GM21717 (cell line): ENCODE data around the gene CFAP61.

Experiments
- ATAC-seq: cut with Tn5 transposase; IDR thresholded peaks from one replicate; pipeline ENCODE4 v1.9.1; 2021; ENCODE audit warnings: mild to moderate bottlenecking, moderate library complexity; ENCODE audit not compliant: unreplicated experiment

CFAP61 gene

DNA sequence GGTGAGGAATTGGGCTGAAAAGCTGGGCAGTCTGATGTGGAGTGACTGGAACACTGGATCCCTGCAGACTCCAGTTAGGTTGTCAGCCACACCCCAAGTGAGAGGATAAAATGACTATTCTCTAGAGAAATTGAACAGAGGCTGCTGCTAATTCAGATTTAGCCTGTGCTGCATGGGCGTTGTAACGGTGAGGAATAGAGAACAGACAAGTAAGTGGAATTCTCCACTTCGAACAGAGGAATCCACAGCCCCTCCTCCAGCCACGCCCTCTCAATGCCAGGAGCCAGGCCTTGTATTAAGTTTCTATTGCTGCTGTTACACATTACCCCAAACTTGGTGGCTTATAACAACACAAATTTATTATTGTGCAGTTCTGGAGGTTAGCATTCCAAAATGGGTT lies 109.3 kb downstream of the CFAP61 start:
- ATAC-seq: no peak

GRCh38 chr20:20167698-20168097 lies 115.4 kb downstream of the CFAP61 start:
- ATAC-seq: no peak

- ATAC-seq: no peak
Observed at GRCh38 chr20:20173254-20173653, 120.9 kb downstream of the CFAP61 start.

DNA sequence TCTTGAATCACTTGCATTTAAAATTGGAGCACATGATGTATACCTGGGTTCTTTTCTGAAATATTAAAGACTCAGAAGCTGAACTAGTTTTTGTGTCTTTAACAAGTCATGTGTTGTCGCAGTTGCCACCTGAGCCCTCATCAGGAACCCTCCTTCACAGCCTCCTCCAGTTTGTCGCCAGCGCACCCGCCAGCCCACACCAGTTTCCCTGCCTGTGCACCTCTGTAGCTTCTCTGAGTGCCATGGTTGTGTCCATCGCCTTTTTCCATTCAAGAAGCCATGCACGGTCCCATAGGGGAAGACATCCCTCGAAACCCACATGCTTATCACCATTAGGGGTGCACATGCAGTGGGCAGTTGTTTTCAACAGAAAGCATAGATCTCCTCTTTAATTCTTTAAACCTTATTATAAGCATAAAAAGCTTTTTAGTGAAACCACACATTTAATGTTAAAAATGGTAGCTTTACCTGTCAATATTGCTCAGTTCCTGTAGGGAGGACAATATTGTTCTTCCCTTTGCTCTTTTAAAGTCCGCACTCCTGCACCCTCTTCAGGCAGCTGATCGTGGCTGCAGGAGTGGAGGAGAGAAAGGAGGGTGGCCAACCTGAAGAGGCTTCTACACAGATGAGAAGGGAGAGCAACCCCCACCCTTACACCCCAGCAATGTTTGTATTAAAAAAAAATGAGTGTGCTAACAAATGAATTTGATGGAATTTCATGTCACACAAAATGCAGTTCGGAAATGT lies 121.9 kb downstream of the CFAP61 start:
- ATAC-seq: no peak

- no peak for ATAC-seq
Observed at GRCh38 chr20:20181322-20181721, 129.0 kb downstream of the CFAP61 start.

GRCh38 chr20:20184149-20184548 lies 131.8 kb downstream of the CFAP61 start:
- no peak for ATAC-seq

DNA sequence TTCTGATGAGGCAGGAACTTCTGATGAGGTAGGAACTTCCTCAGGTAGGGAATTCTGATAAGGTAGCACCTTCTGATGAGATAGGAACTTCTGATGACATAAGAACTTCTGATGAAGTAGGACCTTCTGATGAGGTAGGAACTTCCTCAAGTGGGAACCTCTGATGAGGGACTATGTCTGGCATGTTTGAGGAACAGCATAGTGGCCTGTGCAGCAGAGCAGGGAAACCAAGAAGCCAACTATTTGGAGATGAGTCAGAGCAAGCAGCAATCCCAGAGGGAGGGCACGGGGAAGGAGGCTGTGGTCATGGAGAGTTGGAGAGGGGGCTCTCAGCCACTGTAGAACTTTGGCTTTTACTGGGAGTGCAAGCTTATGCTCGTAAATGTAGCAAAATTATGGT lies 132.4 kb downstream of the CFAP61 start:
- no peak for ATAC-seq

- ATAC-seq: no peak
Observed at GRCh38 chr20:20188647-20189046, 136.3 kb downstream of the CFAP61 start.

GRCh38 chr20:20192366-20192765 lies 140.0 kb downstream of the CFAP61 start:
- ATAC-seq: no peak

DNA sequence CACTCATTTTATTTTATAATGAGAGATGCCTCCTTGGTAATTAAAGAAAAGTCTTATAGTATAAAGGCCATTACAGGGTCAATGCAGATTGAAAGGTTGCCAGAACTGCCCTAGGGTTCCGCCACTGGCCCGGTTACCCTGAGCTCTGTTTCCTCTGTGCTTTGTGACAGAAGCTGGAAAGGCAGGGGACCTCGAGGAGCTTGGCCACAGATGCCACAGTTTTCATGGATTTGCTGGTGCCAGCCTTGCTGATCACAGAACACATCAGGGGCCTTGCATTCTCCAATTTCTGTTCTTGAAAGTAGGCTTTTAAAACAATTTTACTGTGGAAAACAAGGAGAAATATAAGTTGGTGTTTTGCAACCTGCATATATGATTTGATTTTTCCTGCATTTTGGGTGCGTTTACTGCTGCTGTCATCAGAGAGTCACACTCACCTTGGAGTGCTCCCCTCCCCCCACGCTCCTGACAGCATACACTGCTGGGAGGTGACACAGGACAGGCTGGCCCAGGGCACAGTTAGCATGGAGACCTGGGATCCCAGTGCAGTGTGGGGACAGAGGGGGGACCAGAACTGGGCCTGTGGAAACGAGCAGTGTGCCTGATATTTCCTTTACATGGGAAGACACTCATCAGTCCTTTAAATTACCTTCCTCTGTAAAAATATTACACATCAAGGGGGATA lies 142.8 kb downstream of the CFAP61 start:
- no peak for ATAC-seq

DNA sequence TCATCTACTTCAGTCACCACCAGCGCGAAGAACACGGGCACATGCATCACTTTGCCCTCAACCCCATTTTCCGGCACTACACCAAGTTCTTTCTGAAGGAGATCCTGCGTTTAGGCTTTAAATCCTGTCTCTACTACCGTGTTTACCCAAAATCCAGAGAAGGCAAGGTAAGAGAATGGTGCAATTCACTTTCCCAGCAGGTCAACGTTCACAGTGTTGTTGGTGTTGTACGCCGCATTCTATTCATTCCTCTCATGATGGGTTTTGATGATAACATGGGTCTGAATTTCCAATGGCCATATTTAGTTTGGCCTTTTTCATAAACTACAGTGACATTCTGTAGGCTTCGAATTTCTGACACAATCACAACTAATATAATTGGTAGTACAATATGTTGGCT lies 144.3 kb downstream of the CFAP61 start:
- ATAC-seq: no peak

DNA sequence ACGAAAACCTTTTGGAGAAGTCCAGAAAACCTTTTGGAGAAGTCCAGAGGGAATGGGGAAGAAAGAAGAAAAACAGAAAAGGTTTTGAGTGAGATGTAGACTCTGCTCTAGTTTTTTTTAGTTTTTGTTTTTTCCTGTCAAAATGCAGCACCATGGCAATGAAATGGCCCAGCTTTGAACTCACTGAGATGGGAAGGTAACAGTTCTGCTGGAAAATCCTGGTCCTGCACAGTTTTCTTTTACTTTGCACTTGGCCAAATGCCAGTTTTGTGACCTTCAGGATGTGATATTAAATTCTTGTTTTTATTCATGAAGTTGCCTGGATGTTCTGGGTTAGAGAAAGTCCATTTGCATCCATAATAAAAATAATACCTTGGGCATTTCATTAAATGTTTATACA lies 145.7 kb downstream of the CFAP61 start:
- no peak for ATAC-seq

DNA sequence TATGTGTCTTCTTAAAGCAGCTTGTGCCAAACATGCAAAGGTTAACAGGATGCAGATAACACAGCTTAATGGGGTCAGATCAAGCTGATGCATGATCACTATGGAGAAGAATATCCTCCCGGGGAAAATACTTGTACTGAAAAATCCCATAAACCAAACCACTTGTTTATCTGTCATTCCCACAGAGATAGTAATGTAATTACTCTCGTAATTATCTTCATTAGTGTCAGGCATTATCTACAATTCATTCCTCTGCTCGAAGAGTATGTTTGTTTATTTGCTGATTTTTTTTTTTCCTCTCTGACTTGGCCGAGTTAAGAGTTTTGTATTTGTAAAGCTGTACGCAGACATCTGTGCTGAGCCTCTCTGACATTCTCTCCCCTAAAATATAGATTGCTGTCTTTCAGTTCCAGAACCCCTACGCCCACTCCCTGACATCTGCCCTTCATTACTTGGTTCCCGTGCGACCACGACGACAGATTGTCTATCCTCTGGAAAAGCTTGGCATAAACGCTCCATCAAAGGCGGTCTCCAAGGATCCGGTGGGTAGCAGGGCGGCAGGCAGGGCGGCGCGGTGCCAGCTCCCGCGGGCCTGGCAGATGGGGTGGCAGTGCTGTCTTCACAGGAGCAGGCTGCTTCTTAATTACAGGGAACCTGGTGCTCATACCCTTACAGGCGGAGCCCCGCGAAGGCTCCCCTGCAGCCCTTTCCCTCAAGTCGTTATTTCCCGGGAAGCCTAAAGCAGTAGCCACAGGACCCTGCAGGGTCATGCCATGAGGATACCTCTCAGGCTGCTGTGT lies 147.2 kb downstream of the CFAP61 start:
- ATAC-seq: no peak

DNA sequence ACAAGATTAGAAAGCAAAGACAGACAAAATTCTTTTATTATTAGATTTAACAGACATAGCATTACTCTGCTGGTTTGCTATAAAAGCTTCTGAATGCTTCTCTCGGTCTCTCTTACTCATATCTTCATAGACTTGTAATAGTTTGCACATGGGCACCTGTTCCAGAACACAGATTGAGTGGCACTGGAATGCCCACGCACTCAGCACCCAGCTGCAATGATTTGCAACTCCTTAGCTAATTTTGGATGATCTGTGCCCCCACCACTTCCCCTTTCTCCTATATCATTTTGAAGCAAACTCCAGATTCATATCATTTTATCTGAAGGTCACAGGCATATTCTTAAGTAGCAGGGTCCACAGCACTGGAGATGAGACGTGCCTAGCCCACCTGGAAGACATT lies 148.8 kb downstream of the CFAP61 start:
- no peak for ATAC-seq

DNA sequence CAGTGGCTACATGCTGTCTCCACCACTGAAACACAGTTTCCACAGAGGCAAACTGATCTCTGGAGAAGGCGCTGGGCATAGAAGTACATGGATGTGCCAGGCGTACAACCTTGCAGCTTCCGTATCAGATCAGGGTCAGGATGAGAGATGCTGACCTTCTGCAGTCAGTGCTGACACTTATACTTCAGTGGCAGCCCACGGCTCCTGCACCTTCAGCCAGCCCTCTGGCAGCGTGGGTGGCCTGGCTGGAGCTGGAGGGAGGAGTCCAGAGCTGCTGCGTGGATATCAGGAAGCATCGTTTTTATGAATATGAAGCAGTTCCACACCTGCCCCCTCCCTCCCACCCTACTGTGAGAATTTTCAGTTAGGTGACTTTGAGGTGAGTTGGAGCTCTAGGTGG lies 149.3 kb downstream of the CFAP61 start:
- ATAC-seq: no peak

- ATAC-seq: no peak
Observed at GRCh38 chr20:20202768-20203167, 150.4 kb downstream of the CFAP61 start.

DNA sequence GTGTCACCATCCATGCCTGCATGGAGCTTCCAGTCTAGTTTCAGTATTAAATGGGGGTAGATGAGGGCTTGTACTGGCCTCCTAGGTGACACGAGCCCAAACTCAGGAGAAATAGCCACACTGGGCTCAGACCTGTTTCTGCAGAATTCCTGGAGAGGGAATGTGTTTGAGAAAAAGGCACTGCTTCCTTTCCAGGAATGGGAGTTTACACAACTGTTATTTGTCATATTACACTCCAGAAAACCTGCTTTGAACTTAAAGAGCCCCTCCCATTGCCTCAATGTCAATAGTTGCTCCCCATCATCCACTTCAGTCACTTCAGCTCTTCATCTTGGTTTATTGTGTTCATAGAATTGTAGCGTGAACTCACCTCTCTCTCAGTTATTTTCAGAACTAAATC lies 151.5 kb downstream of the CFAP61 start:
- no peak for ATAC-seq

- no peak for ATAC-seq
Observed at GRCh38 chr20:20204256-20204655, 151.9 kb downstream of the CFAP61 start.

GRCh38 chr20:20205141-20205861 lies 153.0 kb downstream of the CFAP61 start:
- ATAC-seq: no peak

DNA sequence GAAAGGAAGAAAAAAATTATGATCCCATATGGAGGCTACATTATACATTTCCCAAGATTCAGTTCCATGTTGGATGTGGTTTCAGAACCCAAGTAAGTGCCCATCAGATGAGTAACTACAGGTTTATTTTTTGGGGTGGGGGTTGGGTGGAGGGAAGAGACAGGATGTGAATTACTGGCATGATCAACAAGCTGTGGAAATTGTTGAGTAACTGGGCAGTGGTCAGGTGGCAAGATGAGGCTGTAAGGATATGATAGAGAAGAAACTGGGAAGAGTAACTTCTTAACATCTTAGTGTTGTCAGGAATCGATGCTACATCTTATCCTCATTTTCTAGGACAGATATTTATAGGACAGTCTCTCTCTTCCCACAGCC lies 153.5 kb downstream of the CFAP61 start:
- ATAC-seq: no peak

GRCh38 chr20:20206788-20207187 lies 154.5 kb downstream of the CFAP61 start:
- ATAC-seq: no peak
